ENCODE results near the gene ZBTB7C.
A peak's percentile ranks its signal among the peaks of the same experiment; 100 is the strongest.

ZBTB7C gene

DNA sequence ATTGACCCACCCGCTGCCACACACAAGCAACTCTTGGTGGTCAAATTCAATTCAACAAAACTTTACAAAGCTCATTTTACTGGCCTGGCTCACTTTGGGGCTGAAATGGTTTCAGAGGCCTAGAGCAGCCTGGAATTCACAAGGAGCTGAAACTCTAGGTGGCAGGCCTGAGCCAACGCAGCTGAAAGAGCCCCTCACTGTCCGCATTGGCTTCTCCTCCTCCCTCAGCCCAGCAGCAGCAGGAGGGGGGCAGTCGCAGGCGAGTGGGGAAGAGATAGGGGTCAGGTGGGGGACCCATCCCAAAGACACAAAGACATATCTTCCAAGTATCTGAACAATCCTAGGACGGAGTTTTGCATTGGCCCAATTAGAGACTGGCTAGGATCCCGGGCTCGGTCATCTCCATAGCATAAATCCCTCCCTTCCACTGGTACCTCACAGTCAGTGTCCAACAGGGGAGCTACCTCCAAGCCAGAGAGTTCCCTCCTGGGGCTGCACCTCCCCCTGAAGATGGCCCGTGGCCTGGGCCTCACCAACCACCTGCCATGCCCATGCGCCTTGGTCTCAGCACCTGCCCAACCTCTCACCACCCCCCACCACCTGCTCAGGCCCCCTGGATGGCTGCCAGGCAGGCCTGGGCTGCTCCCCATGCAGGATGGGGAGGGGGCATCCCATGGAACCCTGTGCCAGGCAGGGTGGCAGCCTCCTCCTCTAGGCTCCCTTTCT, 113.4 kb downstream of the ZBTB7C start:
- TF ChIP-seq, protein P1, sequence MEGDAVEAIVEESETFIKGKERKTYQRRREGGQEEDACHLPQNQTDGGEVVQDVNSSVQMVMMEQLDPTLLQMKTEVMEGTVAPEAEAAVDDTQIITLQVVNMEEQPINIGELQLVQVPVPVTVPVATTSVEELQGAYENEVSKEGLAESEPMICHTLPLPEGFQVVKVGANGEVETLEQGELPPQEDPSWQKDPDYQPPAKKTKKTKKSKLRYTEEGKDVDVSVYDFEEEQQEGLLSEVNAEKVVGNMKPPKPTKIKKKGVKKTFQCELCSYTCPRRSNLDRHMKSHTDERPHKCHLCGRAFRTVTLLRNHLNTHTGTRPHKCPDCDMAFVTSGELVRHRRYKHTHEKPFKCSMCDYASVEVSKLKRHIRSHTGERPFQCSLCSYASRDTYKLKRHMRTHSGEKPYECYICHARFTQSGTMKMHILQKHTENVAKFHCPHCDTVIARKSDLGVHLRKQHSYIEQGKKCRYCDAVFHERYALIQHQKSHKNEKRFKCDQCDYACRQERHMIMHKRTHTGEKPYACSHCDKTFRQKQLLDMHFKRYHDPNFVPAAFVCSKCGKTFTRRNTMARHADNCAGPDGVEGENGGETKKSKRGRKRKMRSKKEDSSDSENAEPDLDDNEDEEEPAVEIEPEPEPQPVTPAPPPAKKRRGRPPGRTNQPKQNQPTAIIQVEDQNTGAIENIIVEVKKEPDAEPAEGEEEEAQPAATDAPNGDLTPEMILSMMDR (IDR thresholded peaks at IDR 0.05), result no peak
- no peak overlapping the region for H3K4me2 ChIP-seq (ENCODE audit: low read length)
- no peaks in the 10 kb centered on the region for H3K36me3 ChIP-seq (ENCODE audit: control insufficient read depth, insufficient read depth, low read length)
- no peak overlapping the region for H3K27ac ChIP-seq
- no peak overlapping the region for H3K9ac ChIP-seq
- H3K79me2 ChIP-seq, result no peaks in the 10 kb centered on the region
- no peaks in the 10 kb centered on the region for H3K9me3 ChIP-seq (ENCODE audit: control insufficient read depth, low read length)
- peaks cover 5% of the 10 kb centered on the region for H3K4me1 ChIP-seq
- peak overlapping the region; percentile 34 for H2AFZ ChIP-seq
- no peak overlapping the region for H3K4me3 ChIP-seq (ENCODE audit: low read depth, low read length)
- H3K27me3 ChIP-seq (ENCODE audit: control insufficient read depth, insufficient read depth, low read length), result no peaks in the 10 kb centered on the region

DNA sequence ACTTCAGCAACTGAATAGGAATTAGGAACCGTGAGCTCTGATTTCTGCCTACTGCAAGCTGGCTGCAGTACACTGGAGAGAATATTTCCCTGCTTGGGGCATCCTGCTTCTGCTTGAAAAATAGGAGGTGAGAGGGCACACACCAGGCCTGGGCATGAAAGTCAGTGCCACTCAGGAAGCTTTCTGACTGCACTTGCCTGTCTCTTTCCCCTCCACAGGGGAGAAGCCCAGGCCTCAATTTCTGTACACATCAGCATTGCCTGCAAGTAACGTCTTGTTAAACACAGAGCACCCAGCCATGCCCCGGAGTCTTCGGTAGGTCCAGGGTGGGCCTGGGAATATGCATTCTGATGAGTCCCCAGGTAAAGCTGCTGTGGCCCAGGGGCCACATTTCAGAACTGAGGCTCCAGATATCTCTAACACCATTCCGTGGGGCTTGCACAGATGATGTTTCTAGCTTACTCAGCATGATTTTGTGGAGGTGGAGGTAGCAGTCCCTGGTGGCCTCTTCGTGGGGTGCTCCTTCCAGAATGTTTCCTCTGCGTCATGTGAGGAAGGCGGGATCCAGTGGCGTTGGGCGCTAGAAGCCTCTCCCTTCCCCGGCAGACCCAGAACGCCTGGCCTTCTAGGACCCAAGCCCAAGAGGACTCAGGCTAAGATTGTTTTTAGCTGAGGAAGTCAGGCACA, 114.1 kb downstream of the ZBTB7C start:
- H3K79me2 ChIP-seq, result no peaks in the 10 kb centered on the region
- no peak overlapping the region for H3K4me2 ChIP-seq (ENCODE audit: low read length)
- H3K36me3 ChIP-seq (ENCODE audit: control insufficient read depth, insufficient read depth, low read length), result no peaks in the 10 kb centered on the region
- no peak overlapping the region for H3K4me3 ChIP-seq (ENCODE audit: low read depth, low read length)
- H2AFZ ChIP-seq, result peak overlapping the region; percentile 34
- no peak overlapping the region for H3K9ac ChIP-seq
- H3K4me1 ChIP-seq, result no peaks in the 10 kb centered on the region
- H3K27ac ChIP-seq, result no peak overlapping the region
- TF ChIP-seq, protein P1 (IDR thresholded peaks at IDR 0.05), result no peak
- H3K27me3 ChIP-seq (ENCODE audit: control insufficient read depth, insufficient read depth, low read length), result no peaks in the 10 kb centered on the region
- no peaks in the 10 kb centered on the region for H3K9me3 ChIP-seq (ENCODE audit: control insufficient read depth, low read length)

DNA sequence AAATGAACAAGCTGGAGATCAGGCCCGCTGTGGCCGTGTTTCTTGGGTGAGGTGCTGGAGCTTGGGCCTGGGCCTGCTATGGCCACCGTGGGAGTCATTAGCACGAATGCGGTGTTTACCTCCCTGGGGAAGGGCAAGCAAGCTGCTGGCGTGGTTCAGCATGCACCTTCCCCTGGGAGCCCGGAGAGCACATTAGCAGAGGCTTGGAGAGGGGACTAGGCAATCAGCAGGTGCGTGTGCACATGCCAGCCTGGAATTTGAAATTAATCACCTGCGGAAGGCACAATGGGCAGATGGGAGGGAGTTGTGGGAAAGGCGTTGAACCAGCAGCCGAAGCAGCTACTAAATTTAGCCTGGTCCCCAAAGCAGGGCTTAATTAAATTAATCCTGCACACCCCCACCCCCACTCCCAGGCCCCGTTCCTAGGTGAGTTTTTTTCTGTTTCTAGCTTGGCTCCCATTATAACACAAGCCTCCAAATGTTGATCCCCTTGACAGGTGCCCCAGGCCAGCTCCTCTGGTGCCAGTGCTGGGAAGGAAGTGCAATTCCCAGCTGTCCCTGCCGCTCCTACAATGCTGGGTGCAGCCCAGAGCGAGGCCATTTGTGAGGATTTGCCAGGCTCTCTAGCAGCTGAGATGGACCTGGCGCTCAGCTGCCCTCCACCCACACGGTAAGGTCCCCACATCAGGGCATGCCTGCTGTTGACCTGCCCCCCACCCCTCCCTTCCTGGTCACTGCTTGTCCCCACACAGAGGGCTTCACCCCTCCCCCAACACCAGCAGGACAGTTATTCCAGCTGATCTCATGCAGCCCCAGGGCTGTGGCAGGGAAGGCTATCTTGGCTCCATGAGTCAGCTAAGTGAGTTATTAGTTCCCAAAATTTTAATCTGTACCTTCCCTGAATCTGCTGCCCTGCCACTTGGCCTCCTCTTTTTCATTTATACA, 115.0 kb downstream of the ZBTB7C start:
- no peak overlapping the region for H2AFZ ChIP-seq
- no peaks in the 10 kb centered on the region for H3K27me3 ChIP-seq (ENCODE audit: control insufficient read depth, insufficient read depth, low read length)
- H3K9ac ChIP-seq, result no peak overlapping the region
- no peaks in the 10 kb centered on the region for H3K4me1 ChIP-seq
- H3K9me3 ChIP-seq (ENCODE audit: control insufficient read depth, low read length), result no peaks in the 10 kb centered on the region
- no peak overlapping the region for H3K4me2 ChIP-seq (ENCODE audit: low read length)
- no peaks in the 10 kb centered on the region for H3K79me2 ChIP-seq
- H3K36me3 ChIP-seq (ENCODE audit: control insufficient read depth, insufficient read depth, low read length), result no peaks in the 10 kb centered on the region
- TF ChIP-seq, protein P1 (IDR thresholded peaks at IDR 0.05), result no peak
- no peak overlapping the region for H3K27ac ChIP-seq
- H3K4me3 ChIP-seq (ENCODE audit: low read depth, low read length), result no peak overlapping the region

DNA sequence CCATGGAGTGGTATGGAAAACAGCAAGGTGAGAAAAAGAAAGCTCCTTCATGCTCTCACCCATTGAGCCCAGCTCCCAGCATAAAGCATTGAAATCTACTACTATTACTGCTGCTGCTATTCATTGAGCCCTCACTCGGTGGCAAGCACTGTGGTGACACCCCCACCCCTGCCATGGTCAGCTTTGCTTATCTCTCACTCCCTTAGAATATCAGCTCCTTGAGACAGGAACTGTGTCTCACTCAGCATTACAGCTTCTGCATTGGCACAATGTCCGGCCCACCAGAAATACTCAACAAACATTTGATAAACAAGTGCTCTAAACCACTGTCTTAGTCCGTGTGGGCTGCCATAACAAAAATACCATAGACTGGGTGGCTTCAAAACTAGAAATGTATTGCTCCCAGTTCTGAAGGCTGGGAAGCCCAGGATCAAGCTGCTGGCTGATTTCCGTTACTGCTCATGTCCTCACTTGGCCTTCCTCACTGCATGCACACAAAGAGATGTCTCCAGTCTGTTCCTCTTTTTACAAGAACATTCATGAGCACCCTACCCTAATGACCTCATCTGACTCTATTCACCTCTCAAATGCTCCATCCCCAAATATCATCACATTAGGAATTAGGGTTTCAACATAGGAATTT, 116.3 kb downstream of the ZBTB7C start:
- no peaks in the 10 kb centered on the region for H3K9me3 ChIP-seq (ENCODE audit: control insufficient read depth, low read length)
- H3K4me1 ChIP-seq, result no peaks in the 10 kb centered on the region
- no peak overlapping the region for H3K9ac ChIP-seq
- H2AFZ ChIP-seq, result no peak overlapping the region
- no peaks in the 10 kb centered on the region for H3K79me2 ChIP-seq
- no peaks in the 10 kb centered on the region for H3K27me3 ChIP-seq (ENCODE audit: control insufficient read depth, insufficient read depth, low read length)
- H3K4me2 ChIP-seq (ENCODE audit: low read length), result no peak overlapping the region
- TF ChIP-seq, protein P1 (IDR thresholded peaks at IDR 0.05), result no peak
- H3K36me3 ChIP-seq (ENCODE audit: control insufficient read depth, insufficient read depth, low read length), result no peaks in the 10 kb centered on the region
- H3K4me3 ChIP-seq (ENCODE audit: low read depth, low read length), result no peak overlapping the region
- no peak overlapping the region for H3K27ac ChIP-seq
